ENCODE measurements around the gene ADPRM. TPM values are rescaled to one million over a fixed set of nuclear protein-coding genes. Genes with fewer than 3 reads are reported as not detected.

ADPRM gene
- total RNA-seq, 1 experiment from 2014 or later = 2.5 TPM

- Histone ChIP-seq H3K9me3 (no peaks in the 10 kb centered on the region), H3K36me3 (ENCODE audit: control insufficient read depth, insufficient read depth, low read length) (no peaks in the 10 kb centered on the region), H3K4me1 (no peaks in the 10 kb centered on the region), H3K4me3 (ENCODE audit: low read depth, low read length) (no peak overlapping the region), H3K27me3 (replicated peaks; ENCODE audit: control insufficient read depth, insufficient read depth, low read length) (no peaks in the 10 kb centered on the region)
- TF ChIP-seq, protein P1, sequence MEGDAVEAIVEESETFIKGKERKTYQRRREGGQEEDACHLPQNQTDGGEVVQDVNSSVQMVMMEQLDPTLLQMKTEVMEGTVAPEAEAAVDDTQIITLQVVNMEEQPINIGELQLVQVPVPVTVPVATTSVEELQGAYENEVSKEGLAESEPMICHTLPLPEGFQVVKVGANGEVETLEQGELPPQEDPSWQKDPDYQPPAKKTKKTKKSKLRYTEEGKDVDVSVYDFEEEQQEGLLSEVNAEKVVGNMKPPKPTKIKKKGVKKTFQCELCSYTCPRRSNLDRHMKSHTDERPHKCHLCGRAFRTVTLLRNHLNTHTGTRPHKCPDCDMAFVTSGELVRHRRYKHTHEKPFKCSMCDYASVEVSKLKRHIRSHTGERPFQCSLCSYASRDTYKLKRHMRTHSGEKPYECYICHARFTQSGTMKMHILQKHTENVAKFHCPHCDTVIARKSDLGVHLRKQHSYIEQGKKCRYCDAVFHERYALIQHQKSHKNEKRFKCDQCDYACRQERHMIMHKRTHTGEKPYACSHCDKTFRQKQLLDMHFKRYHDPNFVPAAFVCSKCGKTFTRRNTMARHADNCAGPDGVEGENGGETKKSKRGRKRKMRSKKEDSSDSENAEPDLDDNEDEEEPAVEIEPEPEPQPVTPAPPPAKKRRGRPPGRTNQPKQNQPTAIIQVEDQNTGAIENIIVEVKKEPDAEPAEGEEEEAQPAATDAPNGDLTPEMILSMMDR (IDR thresholded peaks at IDR 0.05; ENCODE audit: insufficient read depth in 1 of 2, low read depth in 1 of 2, low read length in 1 of 2, severe bottlenecking in 1 of 2, unreplicated experiment in 1 of 2) = no peak
- intact Hi-C loops (cut with micrococcal nuclease; ENCODE audit: unreplicated experiment) = no loop called here
- H3K4me1 Mint-ChIP-seq (ENCODE audit: low read depth, unreplicated experiment) = peaks cover 12% of the 10 kb centered on the region
- peaks cover 4% of the 10 kb centered on the region for H3K27me3 Mint-ChIP-seq (ENCODE audit: insufficient read depth, unreplicated experiment)
- BruUV-seq (replicated peaks) = no TSS peak
- ChIA-PET CTCF (no interaction called here), POLR2A (interaction anchor here (0.6 kb wide), 1 partner anchor 97 kb away, joined by 3 read pairs; no protein-coding TSS in a partner anchor)
- no peak overlapping the region for H3K4me3 Mint-ChIP-seq (ENCODE audit: unreplicated experiment)
- H3K36me3 Mint-ChIP-seq (ENCODE audit: insufficient read depth, unreplicated experiment) = no peaks in the 10 kb centered on the region
- H3K27ac Mint-ChIP-seq (ENCODE audit: unreplicated experiment) = no peak overlapping the region
- H3K9me3 Mint-ChIP-seq (ENCODE audit: unreplicated experiment) = no peaks in the 10 kb centered on the region
- no peak for DNase-seq
Measured at GRCh38 chr17:10748531-10749181, 51.3 kb downstream of the ADPRM start.

GRCh38 chr17:10750210-10750609, 52.8 kb downstream of the ADPRM start:
- H3K4me1 ChIP-seq = no peaks in the 10 kb centered on the region
- Mint-ChIP-seq H3K9me3 (ENCODE audit: unreplicated experiment) (no peaks in the 10 kb centered on the region), H3K4me3 (ENCODE audit: unreplicated experiment) (no peak overlapping the region), H3K27me3 (ENCODE audit: insufficient read depth, unreplicated experiment) (peaks cover 4% of the 10 kb centered on the region), H3K36me3 (ENCODE audit: insufficient read depth, unreplicated experiment) (peaks cover 5% of the 10 kb centered on the region), H3K27ac (ENCODE audit: unreplicated experiment) (no peak overlapping the region), H3K4me1 (ENCODE audit: low read depth, unreplicated experiment) (no peaks in the 10 kb centered on the region)
- H3K36me3 ChIP-seq (ENCODE audit: control insufficient read depth, insufficient read depth, low read length) = no peaks in the 10 kb centered on the region
- H3K27me3 ChIP-seq (replicated peaks; ENCODE audit: control insufficient read depth, insufficient read depth, low read length) = no peaks in the 10 kb centered on the region
- H3K9me3 ChIP-seq = no peaks in the 10 kb centered on the region
- CTCF ChIA-PET = no interaction called here
- BruUV-seq (replicated peaks) = no TSS peak
- intact Hi-C loops (cut with micrococcal nuclease; ENCODE audit: unreplicated experiment) = no loop called here
- no peak overlapping the region for H3K4me3 ChIP-seq (ENCODE audit: low read depth, low read length)
- TF ChIP-seq, protein P1 (IDR thresholded peaks at IDR 0.05; ENCODE audit: insufficient read depth in 1 of 2, low read depth in 1 of 2, low read length in 1 of 2, severe bottlenecking in 1 of 2, unreplicated experiment in 1 of 2) = no peak
- POLR2A ChIA-PET = interaction anchor here (0.6 kb wide), 1 partner anchor 95 kb away, joined by 4 read pairs; no protein-coding TSS in a partner anchor
- no peak for DNase-seq

- H3K27me3 ChIP-seq (replicated peaks; ENCODE audit: control insufficient read depth, insufficient read depth, low read length) = no peaks in the 10 kb centered on the region
- intact Hi-C loops (cut with micrococcal nuclease; ENCODE audit: unreplicated experiment) = no loop called here
- Mint-ChIP-seq H3K27me3 (ENCODE audit: insufficient read depth, unreplicated experiment) (peaks cover 4% of the 10 kb centered on the region), H3K4me1 (ENCODE audit: low read depth, unreplicated experiment) (peaks cover 8% of the 10 kb centered on the region), H3K4me3 (ENCODE audit: unreplicated experiment) (no peak overlapping the region), H3K27ac (ENCODE audit: unreplicated experiment) (no peak overlapping the region), H3K36me3 (ENCODE audit: insufficient read depth, unreplicated experiment) (peaks cover 5% of the 10 kb centered on the region), H3K9me3 (ENCODE audit: unreplicated experiment) (no peaks in the 10 kb centered on the region)
- no peaks in the 10 kb centered on the region for H3K9me3 ChIP-seq
- TF ChIP-seq, protein P1 (IDR thresholded peaks at IDR 0.05; ENCODE audit: insufficient read depth in 1 of 2, low read depth in 1 of 2, low read length in 1 of 2, severe bottlenecking in 1 of 2, unreplicated experiment in 1 of 2) = no peak
- no TSS peak for BruUV-seq (replicated peaks)
- no peaks in the 10 kb centered on the region for H3K36me3 ChIP-seq (ENCODE audit: control insufficient read depth, insufficient read depth, low read length)
- CTCF ChIA-PET = no interaction called here
- POLR2A ChIA-PET = no interaction called here
- 0 out of 2 replicates have a peak, but pooled peaks cover 2% of the 10 kb centered on the region for H3K4me1 ChIP-seq
- DNase-seq = no peak
- no peak overlapping the region for H3K4me3 ChIP-seq (ENCODE audit: low read depth, low read length)
Measured at GRCh38 chr17:10751563-10751962, 54.2 kb downstream of the ADPRM start.
